GM19395 (cell line): ENCODE results near the gene MTHFSD.

Source experiments
- ATAC-seq: cut with Tn5 transposase; IDR thresholded peaks from one replicate; pipeline ENCODE4 v1.9.1; 2021; ENCODE audit warnings: mild to moderate bottlenecking, moderate library complexity; ENCODE audit not compliant: unreplicated experiment

The MTHFSD gene

GRCh38 chr16:86504315-86505184, 50.5 kb downstream of the MTHFSD start:
- no peak for ATAC-seq

- ATAC-seq = no peak
These were observed 51.2 kb downstream of the MTHFSD start for GRCh38 chr16:86503830-86504229.

- no peak for ATAC-seq
These were observed 51.9 kb downstream of the MTHFSD start for GRCh38 chr16:86502856-86503748.

- ATAC-seq = no peak
These were observed 52.8 kb downstream of the MTHFSD start for GRCh38 chr16:86501989-86502855.

GRCh38 chr16:86500708-86501510, 54.1 kb downstream of the MTHFSD start:
- ATAC-seq = no peak

- ATAC-seq = no peak
These were observed 54.9 kb downstream of the MTHFSD start for GRCh38 chr16:86499889-86500707.

- no peak for ATAC-seq
These were observed 55.6 kb downstream of the MTHFSD start for GRCh38 chr16:86499440-86499786.

GRCh38 chr16:86498671-86499439, 56.2 kb downstream of the MTHFSD start:
- no peak for ATAC-seq

GRCh38 chr16:86498155-86498670, 56.8 kb downstream of the MTHFSD start:
- no peak for ATAC-seq

- no peak for ATAC-seq
These were observed 57.4 kb downstream of the MTHFSD start for GRCh38 chr16:86497551-86498021.

GRCh38 chr16:86496929-86497461, 58.0 kb downstream of the MTHFSD start:
- no peak for ATAC-seq

- ATAC-seq = no peak
These were observed 58.6 kb downstream of the MTHFSD start for GRCh38 chr16:86496262-86496928.

GRCh38 chr16:86495756-86496261, 59.2 kb downstream of the MTHFSD start:
- no peak for ATAC-seq

GRCh38 chr16:86495357-86495701, 59.7 kb downstream of the MTHFSD start:
- no peak for ATAC-seq

GRCh38 chr16:86494565-86495356, 60.3 kb downstream of the MTHFSD start:
- ATAC-seq = no peak

- ATAC-seq = no peak
These were observed 60.9 kb downstream of the MTHFSD start for GRCh38 chr16:86494039-86494564.
